K562 (cell line): ENCODE results near the gene HERPUD2. TPM values are rescaled to one million over a fixed set of nuclear protein-coding genes. Genes with fewer than 3 reads are reported as not detected.

Experiments
- ATAC-seq: fragments of 200-7000 bp; cut with Tn5 transposase; 3 replicates; pipeline ENCODE4 v1.9.1; 2020; ENCODE audit warnings: moderate library complexity
- BruUV-seq: library from RNA; stranded (reverse); fragments of 400-500 nt; replicated peaks from 2 replicates; lab custom pipeline; 2021; lab: Mats Ljungman, UMichigan
- CTCF ChIA-PET: fragments of 300-600 bp; formaldehyde crosslinking; extraction: SDS; loops from one replicate; lab custom pipeline; 2021; ENCODE audit warnings: low intra/inter-chr PET ratio; lab: Yijun Ruan, JAX
- POLR2A ChIA-PET: fragments of 300-600, 350-650 bp; sonication (Branson Sonifier 250); formaldehyde crosslinking; extraction: SDS; loops from one replicate; lab custom pipeline; 2021; ENCODE audit warnings: antibody characterized with exemption, inconsistent platforms; lab: Yijun Ruan, JAX
- DNase-seq, 4 experiments: peaks; one replicate each; pipeline versions ENCODE4 v3.0.0 to v3.0.0-alpha.2; 2011 to 2018; ENCODE audit warnings: low spot score in 3 of 4, mixed read lengths in 3 of 4; ENCODE audit errors: extremely low read depth in 1 of 4
- FAIRE-seq: peaks from 2 replicates; lab custom pipeline; 2011; peaks lifted over from hg19 to GRCh38; lab: Jason Lieb, UNC
- H2AFZ ChIP-seq: 2 replicates; pipeline ENCODE4 v1.6.0; 2011; ENCODE audit warnings: low read depth, low read length, control low read depth, inconsistent platforms
- H3K27ac ChIP-seq: fragments of 200-600 bp; 3 replicates; pipeline ENCODE4 v1.8.0; 2011; ENCODE audit warnings: low read depth, mild to moderate bottlenecking, control low read depth, inconsistent platforms, low read length, moderate library complexity, mixed read lengths; ENCODE audit errors: extremely low read depth
- H3K27me3 ChIP-seq, 2 experiments: fragments of 300-600 bp in 1 of 2; 2 replicates in 1 of 2; 3 replicates in 1 of 2; pipeline versions ENCODE4 v1.6.0 to v1.8.0; 2011; ENCODE audit warnings: inconsistent platforms in 2 of 2, low read length in 2 of 2, mild to moderate bottlenecking in 1 of 2, mixed read lengths in 1 of 2, moderate library complexity in 1 of 2; ENCODE audit not compliant: control insufficient read depth in 2 of 2, insufficient read depth in 2 of 2
- H3K36me3 ChIP-seq: fragments of 300-600 bp; 3 replicates; pipeline ENCODE4 v1.8.0; 2011; ENCODE audit warnings: mild to moderate bottlenecking, low read length, inconsistent platforms; ENCODE audit not compliant: control insufficient read depth, insufficient read depth
- H3K4me1 ChIP-seq, 2 experiments: fragments of 200-600 bp in 1 of 2; replicated peaks in 1 of 2; 2 replicates in 1 of 2; 3 replicates in 1 of 2; pipeline versions ENCODE4 v1.5.1 to v1.8.0; 2011; ENCODE audit warnings: inconsistent platforms in 2 of 2, low read length in 2 of 2, mild to moderate bottlenecking in 1 of 2, mixed read lengths in 1 of 2, moderate library complexity in 1 of 2; ENCODE audit not compliant: control insufficient read depth in 2 of 2, insufficient read depth in 2 of 2
- H3K4me2 ChIP-seq: 2 replicates; pipeline ENCODE4 v1.6.1; 2011; ENCODE audit warnings: low read length, control low read depth, inconsistent platforms, mixed read lengths; ENCODE audit not compliant: insufficient read depth
- H3K4me3 ChIP-seq: fragments of 200-600 bp; sonication (generic), shearing (Covaris generic); 2 replicates; pipeline ENCODE4 v1.5.1; 2016; ENCODE audit warnings: control low read depth, inconsistent platforms
- H3K79me2 ChIP-seq: fragments of 200-600 bp; 3 replicates; pipeline ENCODE4 v1.8.0; 2011; ENCODE audit warnings: low read length, inconsistent platforms; ENCODE audit not compliant: control insufficient read depth, insufficient read depth
- H3K9ac ChIP-seq, 2 experiments: 2 replicates each; pipeline versions ENCODE4 v1.6.0 to v1.6.1; 2011; ENCODE audit warnings: low read depth in 2 of 2, low read length in 2 of 2, control low read depth in 1 of 2, inconsistent platforms in 1 of 2, mild to moderate bottlenecking in 1 of 2, mixed read lengths in 1 of 2; ENCODE audit not compliant: insufficient read depth in 1 of 2
- H3K9me1 ChIP-seq: one replicate; pipeline ENCODE4 v1.6.0; 2011; ENCODE audit warnings: inconsistent platforms, mild to moderate bottlenecking, low read length, moderate library complexity; ENCODE audit not compliant: control insufficient read depth, insufficient read depth
- H3K9me3 ChIP-seq: replicated peaks from 2 replicates; pipeline ENCODE4 v1.5.1; 2011; ENCODE audit warnings: low read depth, low read length, inconsistent platforms; ENCODE audit not compliant: control insufficient read depth, insufficient read depth
- H4K20me1 ChIP-seq: replicated peaks from 2 replicates; pipeline ENCODE4 v1.6.1; 2011; ENCODE audit warnings: low read length, inconsistent platforms, mixed read lengths; ENCODE audit not compliant: control insufficient read depth, insufficient read depth
- EGR1 ChIP-seq: fragments of 450-650 bp; conservative IDR thresholded peaks from 2 replicates; pipeline ENCODE4 v1.6.1; 2017; ENCODE audit warnings: mild to moderate bottlenecking
- PML ChIP-seq: IDR thresholded peaks from 2 replicates; pipeline ENCODE4 v1.6.1; 2012; ENCODE audit warnings: low read length, inconsistent platforms
- RUNX1 ChIP-seq: sonication (generic); IDR thresholded peaks from 2 replicates; pipeline ENCODE4 v1.6.1; 2016; ENCODE audit warnings: antibody characterized with exemption, low read depth
- XRCC4 ChIP-seq: IDR thresholded peaks from one replicate; pipeline ENCODE4 v1.6.1; 2011; ENCODE audit not compliant: insufficient read depth, insufficient read length; ENCODE audit errors: extremely low read depth
- ZKSCAN1 ChIP-seq: fragments of 150-350 bp; IDR thresholded peaks from 2 replicates; pipeline ENCODE4 v1.6.1; 2016; ENCODE audit warnings: low read depth, low read length
- ZNF584 ChIP-seq: fragments of 200-800 bp; sonication (Bioruptor generic); IDR thresholded peaks from 2 replicates; pipeline ENCODE4 v1.6.1; 2016; ENCODE audit warnings: low read depth, mild to moderate bottlenecking, missing genetic modification characterization, missing compliant biosample characterization
- WGBS: fragments of 100-300 bp; shearing (Covaris generic); methylation state at CpG from one replicate; pipeline ENCODE4 v1.1.6; 2016; ENCODE audit warnings: low coverage, mixed read lengths; ENCODE audit not compliant: insufficient coverage; ENCODE audit errors: missing lambda C conversion rate; 5-methylcytosine and 5-hydroxymethylcytosine counted together
- in situ Hi-C: fragments of 300-500 bp; cut with MboI; formaldehyde crosslinking; loops from 4 replicates; pipeline ENCODE4 v1.15.0; 2018; ENCODE audit warnings: inconsistent platforms, mixed read lengths
- intact Hi-C: fragments of 100-400 bp; cut with micrococcal nuclease; formaldehyde crosslinking; loops from 2 replicates; pipeline ENCODE4 v1.14.2; 2022
- polyA plus RNA-seq, 8 experiments: library from polyadenylated mRNA; depleted of rRNA in 4 of 8; stranded (reverse) in 5 of 8; unstranded in 3 of 8; fragments of >200 nt; fragmentation: Nextera tagmentation in 2 of 8; fragmentation: Illumina TruSeq in 1 of 8; extraction: Ambion mirVana in 2 of 8; extraction: Trizol in 1 of 8; gene quantifications; 2 replicates each; pipeline versions ENCODE4 v1.2.1 to v1.2.3, GENCODE V29; 2011 to 2014; ENCODE audit warnings: inconsistent platforms in 1 of 8, missing spikeins in 1 of 8
- total RNA-seq, 7 experiments: library from RNA; depleted of rRNA in 6 of 7; stranded (reverse); fragments of >200 nt in 6 of 7; fragmentation: Illumina TruSeq in 2 of 7; extraction: Trizol in 2 of 7; gene quantifications; 2 replicates each; pipeline versions ENCODE4 v1.2.1 to v1.2.3, GENCODE V29; 2011 to 2021; ENCODE audit warnings: low replicate concordance in 1 of 7
- TF ChIP-seq, protein P1 (sequence below): sonication (generic); formaldehyde crosslinking; IDR thresholded peaks from 2 replicates; pipeline ENCODE4 v1.8.1; 2023; ENCODE audit warnings: mild to moderate bottlenecking, missing genetic modification reagents

Gene HERPUD2
- total and polyA plus RNA-seq, 9 of the 15 experiments (the other 6 are each of a cell fraction or from before 2014, with no cell fraction given), result 4.1 to 28.5 (median 12.3) TPM

DNA sequence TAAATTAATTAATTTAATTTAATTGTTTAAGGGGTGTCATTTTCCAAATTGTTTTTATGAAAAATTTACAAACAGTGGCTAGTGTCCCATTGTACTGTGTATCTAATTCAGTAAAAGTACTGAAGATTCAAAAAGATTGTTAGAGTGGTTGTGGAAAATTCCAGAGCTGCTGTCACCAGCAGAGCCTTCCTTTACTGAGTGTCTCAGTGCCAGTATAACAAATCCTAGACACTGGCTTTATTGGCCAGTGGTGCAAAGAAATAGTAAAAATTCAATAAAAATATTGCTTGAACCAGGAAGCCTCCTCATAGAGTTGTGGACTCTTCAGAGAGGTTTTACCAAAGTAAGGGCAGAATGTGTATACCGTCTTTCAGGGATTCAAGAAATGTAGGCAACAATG is 23.1 kb upstream of the HERPUD2 start (continued):
- no peak for TF ChIP-seq ZNF584 (CRISPR knock-in tag)
- no peak for TF ChIP-seq RUNX1

DNA sequence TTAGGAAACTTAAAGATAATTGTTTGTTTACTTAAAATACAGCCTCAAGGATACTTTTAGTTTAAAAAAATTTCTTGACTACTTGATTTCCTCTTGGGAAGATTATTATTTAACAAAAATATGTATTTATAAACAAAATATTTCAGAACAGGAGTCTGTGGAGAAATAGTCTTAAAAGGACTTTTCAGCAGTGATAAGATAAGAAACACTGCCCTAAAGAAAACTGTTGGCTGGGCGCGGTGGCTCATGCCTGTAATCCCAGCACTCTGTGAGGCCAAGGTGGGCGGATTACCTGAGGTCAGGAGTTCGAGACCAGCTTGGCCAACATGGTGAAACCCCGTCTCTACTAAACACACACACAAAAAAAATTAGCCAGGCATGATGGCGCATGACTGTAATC is 22.6 kb upstream of the HERPUD2 start:
- Histone ChIP-seq H2AFZ (no peak overlapping the region), H3K36me3 (no peaks in the 10 kb centered on the region), H3K9me1 (no peaks in the 10 kb centered on the region), H3K9me3 (no peaks in the 10 kb centered on the region), H3K27ac (no peak overlapping the region), H3K4me3 (no peak overlapping the region), H3K9ac (no peak overlapping the region), H4K20me1 (no peaks in the 10 kb centered on the region), H3K79me2 (no peaks in the 10 kb centered on the region), H3K4me1 (no peaks in the 10 kb centered on the region), H3K4me2 (no peak overlapping the region), H3K27me3 (peaks cover 15 to 17% of the 10 kb centered on the region in 2 experiments)
- in situ Hi-C loops (no loop called here), intact Hi-C loops (no loop called here)
- ChIA-PET POLR2A (no interaction called here), CTCF (no interaction called here)
- BruUV-seq, result no TSS peak
- TF ChIP-seq EGR1 (0 out of 2 replicates have a peak, but pooled peaks have one; percentile 26), ZKSCAN1 (no peak), PML (no peak), XRCC4 (no peak)
- TF ChIP-seq, protein P1, sequence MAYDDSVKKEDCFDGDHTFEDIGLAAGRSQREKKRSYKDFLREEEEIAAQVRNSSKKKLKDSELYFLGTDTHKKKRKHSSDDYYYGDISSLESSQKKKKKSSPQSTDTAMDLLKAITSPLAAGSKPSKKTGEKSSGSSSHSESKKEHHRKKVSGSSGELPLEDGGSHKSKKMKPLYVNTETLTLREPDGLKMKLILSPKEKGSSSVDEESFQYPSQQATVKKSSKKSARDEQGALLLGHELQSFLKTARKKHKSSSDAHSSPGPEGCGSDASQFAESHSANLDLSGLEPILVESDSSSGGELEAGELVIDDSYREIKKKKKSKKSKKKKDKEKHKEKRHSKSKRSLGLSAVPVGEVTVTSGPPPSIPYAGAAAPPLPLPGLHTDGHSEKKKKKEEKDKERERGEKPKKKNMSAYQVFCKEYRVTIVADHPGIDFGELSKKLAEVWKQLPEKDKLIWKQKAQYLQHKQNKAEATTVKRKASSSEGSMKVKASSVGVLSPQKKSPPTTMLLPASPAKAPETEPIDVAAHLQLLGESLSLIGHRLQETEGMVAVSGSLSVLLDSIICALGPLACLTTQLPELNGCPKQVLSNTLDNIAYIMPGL (CRISPR knock-in tag), result no peak
- no peak for DNase-seq
- no peak for ATAC-seq
- no peak for FAIRE-seq
- 7% methylated on average over 6 of the region's 6 CpGs for WGBS
